ENCODE data around the gene RSPO1. TPM values are rescaled to one million over a fixed set of nuclear protein-coding genes. Genes with fewer than 3 reads are reported as not detected.

Gene RSPO1
- polyA plus RNA-seq, 6 donors from 2014 or later = not detected

DNA sequence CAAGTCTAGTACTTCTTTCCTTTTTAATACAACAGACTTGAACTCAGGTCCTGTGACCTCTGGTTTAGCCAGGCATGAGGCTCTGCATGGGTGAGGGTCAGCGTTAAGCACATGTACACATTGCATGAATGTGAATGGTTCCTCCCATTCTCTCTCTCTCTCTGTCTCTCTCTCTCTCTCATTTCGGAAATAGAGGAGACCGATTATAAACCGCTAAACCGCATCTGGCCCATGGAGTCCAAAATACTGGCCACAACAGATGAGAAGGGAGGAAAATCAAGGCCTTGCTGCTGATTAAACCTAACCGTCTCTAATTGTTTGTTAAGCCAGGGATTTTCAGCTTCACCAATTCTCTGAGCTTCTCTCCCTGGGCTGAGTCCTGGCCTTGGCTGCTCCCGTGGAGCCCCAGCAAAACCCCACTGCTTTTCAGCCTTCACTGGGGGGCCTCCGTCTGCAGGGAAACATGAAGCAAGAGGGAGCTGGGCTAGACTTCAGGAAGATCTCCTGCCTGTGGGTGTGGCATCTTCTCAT, 6.6 kb downstream of the RSPO1 start:
- H3K27me3 Mint-ChIP-seq = peaks cover 71 to 88% (median 76%) of the 10 kb centered on the region in 3 donors
- no peak for DNase-seq
- H3K36me3 Mint-ChIP-seq = no peaks in the 10 kb centered on the region
- H3K4me1 Mint-ChIP-seq = peaks cover 0 to 5% (median 4%) of the 10 kb centered on the region in 3 donors
- ATAC-seq (ENCODE audit: low read depth in 2 of 2) = no peak
- peaks cover 0 to 1% (median 0%) of the 10 kb centered on the region in 7 donors for H3K9me3 Mint-ChIP-seq
- no peak overlapping the region for H3K27ac Mint-ChIP-seq
- peak overlapping the region in 1 of 8 donors; percentile 29 for H3K4me3 Mint-ChIP-seq

DNA sequence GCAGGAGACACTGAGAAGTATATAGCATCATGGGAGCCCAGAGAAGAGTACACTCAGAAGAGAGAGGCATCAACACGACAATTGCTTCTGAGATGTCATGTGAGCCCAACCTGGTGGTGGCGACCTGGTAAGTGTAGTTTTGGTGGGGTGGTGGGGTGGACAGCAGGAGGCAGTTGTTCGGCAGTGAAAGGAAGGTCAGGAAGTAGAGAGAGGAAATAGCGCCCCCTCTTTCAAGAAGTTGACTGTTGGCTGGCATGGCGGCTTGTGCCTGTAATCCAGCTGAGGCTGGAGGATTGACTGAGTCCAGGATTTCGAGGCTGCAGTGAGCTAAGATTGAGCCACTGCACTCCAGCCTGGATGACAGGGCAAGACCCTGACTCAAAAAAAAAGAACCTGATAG, 12.6 kb downstream of the RSPO1 start:
- Mint-ChIP-seq H3K9me3 (peaks cover 0 to 2% (median 0%) of the 10 kb centered on the region in 7 donors), H3K27ac (no peak overlapping the region), H3K36me3 (no peaks in the 10 kb centered on the region), H3K27me3 (peaks cover 40 to 51% (median 44%) of the 10 kb centered on the region in 3 donors), H3K4me3 (no peak overlapping the region), H3K4me1 (no peaks in the 10 kb centered on the region)
- DNase-seq (no peak), ATAC-seq (ENCODE audit: low read depth in 2 of 2) (no peak)

DNA sequence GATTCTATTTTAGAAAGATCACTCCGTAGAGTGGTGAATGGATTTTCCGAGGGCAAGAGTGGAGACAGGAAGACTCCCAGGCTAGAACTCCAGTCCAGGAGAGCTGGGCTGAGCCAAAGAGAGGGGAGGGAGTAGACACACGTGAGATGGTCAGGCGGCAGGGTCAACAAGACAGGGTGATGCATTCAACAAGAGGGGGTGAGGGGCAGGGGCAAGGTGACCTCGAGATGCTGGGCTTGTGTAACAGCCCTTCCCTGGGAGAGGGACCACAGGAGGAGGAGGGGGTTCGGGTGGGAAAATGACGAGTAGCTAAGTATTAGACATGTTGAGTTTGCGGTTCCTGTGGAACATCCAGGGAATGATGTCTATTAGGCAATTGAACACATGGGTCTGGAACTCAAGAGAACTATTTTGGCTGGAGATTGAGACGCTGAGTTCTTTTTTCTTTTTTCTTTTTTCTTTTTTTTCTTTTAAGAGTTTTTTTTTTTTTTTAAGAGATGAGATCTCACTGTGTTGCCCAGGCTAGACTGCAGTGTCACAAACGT, 13.3 kb downstream of the RSPO1 start:
- Mint-ChIP-seq H3K36me3 (no peaks in the 10 kb centered on the region), H3K4me1 (no peaks in the 10 kb centered on the region), H3K9me3 (peaks cover 0 to 2% (median 0%) of the 10 kb centered on the region in 7 donors), H3K27ac (no peak overlapping the region), H3K27me3 (peaks cover 34 to 50% (median 42%) of the 10 kb centered on the region in 3 donors), H3K4me3 (no peak overlapping the region)
- DNase-seq (no peak), ATAC-seq (ENCODE audit: low read depth in 2 of 2) (no peak)

DNA sequence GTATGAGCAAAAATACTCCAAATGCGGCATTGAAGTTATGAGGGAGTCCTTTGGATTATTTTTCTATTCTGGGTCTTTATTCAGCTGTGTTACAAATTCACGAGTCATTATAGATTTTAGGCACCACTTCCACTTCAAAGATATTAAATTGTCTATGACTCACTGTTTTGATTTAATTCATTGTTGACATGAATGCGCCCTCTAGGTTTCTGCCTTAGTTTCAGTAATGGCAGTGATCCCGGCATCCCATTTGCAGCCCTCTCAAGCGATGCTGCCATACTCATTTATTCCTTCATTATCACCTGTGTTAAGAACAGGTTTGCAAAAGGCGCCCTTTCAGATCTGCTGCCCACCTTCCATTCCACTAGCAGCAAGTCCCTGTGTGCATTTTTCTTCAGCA, 14.0 kb downstream of the RSPO1 start:
- no peak overlapping the region for H3K27ac Mint-ChIP-seq
- no peaks in the 10 kb centered on the region for H3K4me1 Mint-ChIP-seq
- H3K4me3 Mint-ChIP-seq = no peak overlapping the region

DNA sequence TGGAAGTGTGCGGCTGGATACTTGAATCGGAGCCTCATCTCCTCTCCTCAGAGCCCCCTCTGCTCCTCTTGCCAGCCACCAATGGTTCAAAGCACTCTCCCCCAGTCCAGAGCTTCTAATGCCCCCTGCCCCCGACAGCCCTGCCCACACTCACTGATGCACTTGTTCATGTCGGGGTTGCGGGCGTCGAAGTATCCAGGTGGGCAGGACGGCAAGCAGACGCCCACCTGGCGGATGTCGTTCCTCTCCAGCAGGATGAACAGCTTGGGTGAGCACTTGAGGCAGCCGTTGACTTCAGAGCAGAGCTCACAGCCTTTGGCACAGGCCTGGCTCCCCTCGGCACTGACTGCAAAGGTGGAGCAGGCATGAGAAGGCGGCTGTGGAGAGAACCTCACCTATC, 18.4 kb downstream of the RSPO1 start:
- no peaks in the 10 kb centered on the region for H3K36me3 Mint-ChIP-seq
- DNase-seq = no peak
- peaks cover 0 to 2% (median 0%) of the 10 kb centered on the region in 7 donors for H3K9me3 Mint-ChIP-seq
- H3K4me1 Mint-ChIP-seq = no peaks in the 10 kb centered on the region
- no peak overlapping the region for H3K27ac Mint-ChIP-seq
- peaks cover 36 to 69% (median 58%) of the 10 kb centered on the region in 3 donors for H3K27me3 Mint-ChIP-seq
- H3K4me3 Mint-ChIP-seq = no peak overlapping the region
- no peak for ATAC-seq (ENCODE audit: low read depth in 2 of 2)

More for the DNA sequence above, 14.0 kb downstream of the RSPO1 start:
- Mint-ChIP-seq H3K36me3 (no peaks in the 10 kb centered on the region), H3K27me3 (peaks cover 36 to 52% (median 43%) of the 10 kb centered on the region in 3 donors), H3K9me3 (peaks cover 0 to 2% (median 0%) of the 10 kb centered on the region in 7 donors)
- no peak for ATAC-seq (ENCODE audit: low read depth in 2 of 2)
- no peak for DNase-seq

DNA sequence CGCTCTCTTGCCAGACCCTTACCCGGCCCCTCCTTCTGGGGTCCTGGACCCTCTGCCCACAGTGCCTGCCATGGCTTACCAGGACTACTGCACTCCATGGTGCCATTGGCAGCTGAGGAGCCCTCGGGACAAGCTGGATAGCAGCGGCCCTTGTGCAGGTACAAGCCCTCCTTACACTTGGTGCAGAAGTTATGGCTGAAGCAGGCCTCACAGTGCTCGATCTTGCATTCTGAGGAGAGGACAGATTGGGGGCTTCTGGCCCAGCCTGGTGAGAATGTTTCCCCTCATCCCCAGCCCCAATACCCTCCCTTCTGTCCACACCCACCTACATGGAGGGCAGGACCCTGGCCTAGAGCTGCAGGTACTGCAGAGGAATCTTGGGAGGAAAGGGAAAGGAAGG, 20.6 kb downstream of the RSPO1 start:
- no peaks in the 10 kb centered on the region for H3K36me3 Mint-ChIP-seq
- H3K27me3 Mint-ChIP-seq = peaks cover 33 to 63% (median 55%) of the 10 kb centered on the region in 3 donors
- H3K4me1 Mint-ChIP-seq = no peaks in the 10 kb centered on the region
- H3K4me3 Mint-ChIP-seq = no peak overlapping the region
- ATAC-seq (ENCODE audit: low read depth in 2 of 2) (no peak), DNase-seq (no peak)
- no peak overlapping the region for H3K27ac Mint-ChIP-seq
- peaks cover 0 to 2% (median 0%) of the 10 kb centered on the region in 7 donors for H3K9me3 Mint-ChIP-seq

DNA sequence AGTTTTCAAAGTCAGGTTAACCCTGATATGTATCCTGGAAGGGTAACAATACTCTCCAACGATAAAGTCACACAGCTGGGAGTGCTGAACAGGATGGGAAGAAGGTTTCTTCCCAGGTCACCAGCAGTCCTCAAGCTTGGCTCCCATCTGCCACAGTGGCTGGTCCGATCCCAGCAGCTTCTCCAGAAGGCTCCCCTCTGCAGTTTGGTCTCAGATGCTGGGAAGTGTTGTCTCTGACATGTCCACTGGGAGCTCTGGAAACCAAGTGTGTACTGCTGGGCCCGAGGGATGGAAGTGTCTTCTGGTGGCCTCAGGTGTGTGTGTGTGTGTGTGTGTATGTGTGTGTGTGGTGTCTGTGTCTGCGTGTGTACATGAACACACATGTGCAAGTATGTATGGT, 22.5 kb downstream of the RSPO1 start:
- H3K27ac Mint-ChIP-seq = no peak overlapping the region
- H3K4me3 Mint-ChIP-seq = no peak overlapping the region
- H3K9me3 Mint-ChIP-seq = no peaks in the 10 kb centered on the region
- DNase-seq = no peak
- H3K4me1 Mint-ChIP-seq = no peaks in the 10 kb centered on the region
- no peak for ATAC-seq (ENCODE audit: low read depth in 2 of 2)
- H3K36me3 Mint-ChIP-seq = no peaks in the 10 kb centered on the region
- H3K27me3 Mint-ChIP-seq = peaks cover 18 to 46% (median 38%) of the 10 kb centered on the region in 3 donors

DNA sequence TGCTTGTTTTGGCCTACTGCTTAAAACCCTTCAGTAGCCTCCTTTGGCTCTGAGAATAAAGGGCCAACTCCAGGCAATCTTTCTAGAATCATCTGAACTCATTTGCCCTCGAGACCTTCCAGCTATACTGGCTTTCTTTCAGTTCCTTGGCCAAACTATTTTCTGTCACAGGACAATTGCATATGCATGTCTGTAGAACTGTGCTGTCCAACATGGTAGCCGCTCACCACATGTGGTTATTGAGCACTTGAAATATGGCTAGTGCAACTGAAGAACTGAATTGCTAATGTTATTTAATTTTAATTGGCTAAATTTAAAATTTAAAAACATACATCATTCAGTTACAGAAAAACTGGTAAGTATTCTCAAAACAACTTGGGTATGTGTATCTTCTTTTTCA, 24.7 kb downstream of the RSPO1 start:
- DNase-seq (no peak), ATAC-seq (ENCODE audit: low read depth in 2 of 2) (no peak)
- Mint-ChIP-seq H3K4me1 (no peaks in the 10 kb centered on the region), H3K9me3 (no peaks in the 10 kb centered on the region), H3K4me3 (no peak overlapping the region), H3K36me3 (no peaks in the 10 kb centered on the region), H3K27ac (no peak overlapping the region), H3K27me3 (peaks cover 8 to 27% (median 22%) of the 10 kb centered on the region in 3 donors)

DNA sequence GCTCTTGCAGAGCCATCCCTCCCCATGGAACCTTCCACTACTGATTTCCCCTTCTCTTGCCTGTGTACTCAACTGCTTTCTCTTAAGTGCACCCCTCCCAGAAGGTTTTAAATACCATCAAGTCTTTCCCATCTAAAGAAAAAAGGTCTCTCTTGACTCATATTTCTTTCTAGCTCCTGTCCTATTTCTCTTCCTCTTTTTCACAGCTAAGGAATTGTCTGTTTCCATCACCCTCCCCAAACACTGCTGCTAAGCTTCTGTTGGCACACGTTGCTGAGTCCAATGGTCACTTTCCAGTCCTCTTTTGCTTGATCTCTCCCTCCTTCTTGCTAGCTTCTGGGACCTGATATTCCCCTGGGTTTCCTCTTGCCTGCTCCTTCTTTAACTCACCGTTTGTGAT, 25.7 kb downstream of the RSPO1 start:
- Mint-ChIP-seq H3K4me3 (no peak overlapping the region), H3K4me1 (peaks cover 0 to 2% (median 0%) of the 10 kb centered on the region in 3 donors), H3K27me3 (peaks cover 16 to 28% (median 28%) of the 10 kb centered on the region in 3 donors), H3K27ac (no peak overlapping the region), H3K9me3 (no peaks in the 10 kb centered on the region), H3K36me3 (no peaks in the 10 kb centered on the region)
- ATAC-seq (ENCODE audit: low read depth in 2 of 2) (no peak), DNase-seq (no peak)

DNA sequence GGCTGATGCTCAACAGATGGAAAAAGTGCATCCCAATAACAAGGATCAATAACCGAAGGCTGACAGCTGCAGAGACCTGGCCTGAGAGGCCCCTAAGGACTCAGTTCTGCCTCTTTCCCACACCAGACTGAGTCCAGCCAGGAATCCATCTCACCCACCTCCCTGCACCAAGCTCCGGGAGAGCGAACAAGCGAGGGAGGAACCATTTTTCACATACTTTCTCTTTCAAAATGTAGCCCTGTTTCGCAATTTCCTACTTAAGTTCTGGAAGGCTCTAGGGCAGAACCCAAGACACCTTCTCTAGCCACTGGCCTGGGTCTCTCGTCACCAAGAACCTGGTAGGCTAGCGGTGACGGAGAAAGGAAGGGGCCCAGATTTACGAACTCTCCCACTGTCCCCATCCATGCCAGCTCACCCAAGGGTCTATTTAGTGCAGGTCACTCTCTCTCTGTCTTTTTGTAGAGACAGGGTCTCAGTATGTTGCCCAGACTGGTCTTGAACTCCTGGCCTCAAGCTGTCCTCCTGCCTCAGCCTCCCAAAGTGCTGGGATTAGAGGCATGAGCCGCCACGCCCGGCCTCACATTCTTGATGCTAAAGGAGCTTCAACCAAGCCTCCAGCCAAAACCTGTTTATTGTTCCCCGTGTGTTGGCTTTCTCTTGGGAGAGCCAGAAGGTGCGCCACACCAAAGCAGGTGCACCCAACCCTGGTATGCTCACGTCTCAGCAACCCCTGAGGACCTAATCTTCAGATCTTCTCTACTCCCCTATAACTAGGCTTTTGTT, 28.0 kb downstream of the RSPO1 start:
- no peak for ATAC-seq (ENCODE audit: low read depth in 2 of 2)
- H3K4me3 Mint-ChIP-seq = no peak overlapping the region
- peaks cover 0 to 6% (median 6%) of the 10 kb centered on the region in 3 donors for H3K4me1 Mint-ChIP-seq
- H3K9me3 Mint-ChIP-seq = no peaks in the 10 kb centered on the region
- DNase-seq = no peak
- H3K27ac Mint-ChIP-seq = peak overlapping the region in 1 of 6 donors; percentile 85
- peaks cover 10 to 20% (median 11%) of the 10 kb centered on the region in 3 donors for H3K27me3 Mint-ChIP-seq
- H3K36me3 Mint-ChIP-seq = no peaks in the 10 kb centered on the region

DNA sequence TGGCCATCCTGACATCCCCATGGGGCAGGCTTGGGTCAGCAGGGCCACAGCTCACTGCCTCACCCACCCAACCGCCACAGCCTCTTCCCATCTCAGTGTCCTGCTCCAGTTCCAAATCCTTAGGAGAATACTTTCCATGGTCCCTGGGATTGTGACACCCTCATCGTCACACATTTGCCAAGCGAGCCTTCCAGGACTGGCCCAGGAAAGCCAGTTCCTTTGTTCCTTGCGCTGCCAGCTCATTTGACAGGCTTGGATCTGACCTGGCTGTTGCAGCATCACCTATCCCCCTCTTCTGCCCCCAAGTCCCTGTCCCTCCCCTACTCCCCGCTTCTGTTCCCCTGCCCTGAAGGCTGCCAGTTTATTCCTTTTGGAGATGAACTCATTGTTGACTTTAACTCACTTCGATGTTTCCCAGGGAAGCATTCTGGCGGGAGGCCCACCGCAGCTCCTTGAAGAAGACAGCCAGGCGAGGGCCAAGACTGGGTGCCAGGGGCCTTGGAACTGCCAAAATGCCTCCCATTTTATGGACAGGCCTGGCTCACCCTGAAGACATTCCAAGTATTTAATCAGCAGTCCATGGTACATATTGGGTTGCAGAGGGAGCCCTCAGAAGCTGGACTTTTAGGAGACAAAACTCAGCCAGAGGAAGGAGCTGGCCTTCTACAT, 28.8 kb downstream of the RSPO1 start:
- no peak overlapping the region for H3K4me3 Mint-ChIP-seq
- no peak for ATAC-seq (ENCODE audit: low read depth in 2 of 2)
- peaks cover 10 to 20% (median 16%) of the 10 kb centered on the region in 3 donors for H3K27me3 Mint-ChIP-seq
- H3K27ac Mint-ChIP-seq = no peak overlapping the region
- no peak for DNase-seq
- H3K4me1 Mint-ChIP-seq = peaks cover 0 to 6% (median 6%) of the 10 kb centered on the region in 3 donors
- H3K36me3 Mint-ChIP-seq = no peaks in the 10 kb centered on the region
- no peaks in the 10 kb centered on the region for H3K9me3 Mint-ChIP-seq

DNA sequence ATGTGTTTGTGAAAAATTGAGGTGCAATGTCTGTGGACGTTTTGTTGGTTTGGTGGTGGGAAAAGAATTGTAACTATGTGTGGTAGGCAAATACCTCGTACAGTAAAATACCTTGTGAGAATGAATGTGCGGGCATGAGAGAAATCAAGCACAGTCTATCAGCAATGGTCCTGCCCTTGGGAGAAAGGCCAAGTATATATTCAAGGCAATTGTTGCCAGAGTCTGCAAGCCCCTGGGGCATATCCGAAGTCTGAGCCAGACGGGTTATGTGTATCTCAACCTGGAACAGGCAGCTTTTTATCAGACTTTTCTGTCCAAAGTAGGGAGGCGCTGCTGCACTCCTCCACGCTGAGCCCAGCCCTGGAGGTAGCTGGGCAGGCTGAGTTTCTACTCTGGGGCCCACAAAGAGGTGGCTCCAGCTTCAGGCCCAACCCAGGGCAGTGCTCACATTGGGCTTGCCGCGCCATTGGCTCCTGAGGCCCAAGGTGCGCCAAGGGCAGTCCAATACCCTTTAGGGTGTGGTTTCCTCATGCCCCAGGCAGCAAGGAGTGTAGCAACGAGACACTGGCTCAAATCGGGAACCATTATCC, 29.5 kb downstream of the RSPO1 start:
- Mint-ChIP-seq H3K27ac (peak overlapping the region in 1 of 6 donors; percentile 10), H3K27me3 (peaks cover 10 to 22% (median 18%) of the 10 kb centered on the region in 3 donors), H3K36me3 (no peaks in the 10 kb centered on the region), H3K4me3 (no peak overlapping the region), H3K9me3 (no peaks in the 10 kb centered on the region), H3K4me1 (peaks cover 0 to 6% (median 6%) of the 10 kb centered on the region in 3 donors)
- ATAC-seq (ENCODE audit: low read depth in 2 of 2) = no peak
- no peak for DNase-seq
